GM12878 (cell line): ENCODE data around the gene LDHAL6B. TPM values are rescaled to one million over a fixed set of nuclear protein-coding genes. Genes with fewer than 3 reads are reported as not detected.
A peak's percentile ranks its signal among the peaks of the same experiment; 100 is the strongest.

Experiments
- ATAC-seq: fragments of 200-7000 bp; cut with Tn5 transposase; 3 replicates; pipeline ENCODE4 v1.9.1; 2020; ENCODE audit warnings: mild to moderate bottlenecking, moderate library complexity
- BruUV-seq: library from RNA; stranded (reverse); fragments of 400-500 nt; replicated peaks from 2 replicates; lab custom pipeline; 2021; lab: Mats Ljungman, UMichigan
- CTCF ChIA-PET: fragments of 300-600 bp; sonication (Branson Sonifier 250); formaldehyde crosslinking; extraction: SDS; loops from one replicate; lab custom pipeline; 2021; ENCODE audit warnings: inconsistent platforms; lab: Yijun Ruan, JAX
- POLR2A ChIA-PET: fragments of 350-600 bp; formaldehyde crosslinking; extraction: SDS; loops from one replicate; lab custom pipeline; 2021; ENCODE audit warnings: inconsistent platforms; lab: Charles Lee
- RAD21 ChIA-PET: fragments of 300-600 bp; sonication (Branson Sonifier 250); formaldehyde crosslinking; loops from one replicate; lab custom pipeline; 2023; ENCODE audit warnings: antibody characterized with exemption; ENCODE audit not compliant: unreplicated experiment; lab: Charles Lee
- SMC1A ChIA-PET: fragments of 300-600 bp; sonication (Branson Sonifier 250); formaldehyde crosslinking; loops from one replicate; lab custom pipeline; 2023; ENCODE audit not compliant: unreplicated experiment, uncharacterized antibody; lab: Charles Lee
- DNase-seq: peaks from one replicate; pipeline ENCODE4 v3.0.0-alpha.2; 2011; ENCODE audit warnings: low read depth, low spot score
- FAIRE-seq: peaks from 3 replicates; lab custom pipeline; 2011; peaks lifted over from hg19 to GRCh38; lab: Jason Lieb, UNC
- H2AFZ ChIP-seq: 2 replicates; pipeline ENCODE4 v1.6.0; 2011; ENCODE audit warnings: low read depth, low read length, control low read depth; ENCODE audit not compliant: control insufficient read depth
- H3K27ac ChIP-seq: 2 replicates; pipeline ENCODE4 v1.5.1; 2011; ENCODE audit warnings: control low read depth; ENCODE audit not compliant: control insufficient read depth, insufficient read depth
- H3K27me3 ChIP-seq, 2 experiments: replicated peaks in 1 of 2; 2 replicates each; pipeline versions ENCODE4 v1.6.0 to v1.6.1; 2011; ENCODE audit warnings: low read length in 1 of 2; ENCODE audit not compliant: control insufficient read depth in 2 of 2, insufficient read depth in 2 of 2
- H3K36me3 ChIP-seq, 2 experiments: 2 replicates each; pipeline ENCODE4 v1.5.1; 2011; ENCODE audit warnings: low read length in 1 of 2; ENCODE audit not compliant: control insufficient read depth in 2 of 2, insufficient read depth in 2 of 2
- H3K4me1 ChIP-seq: 2 replicates; pipeline ENCODE4 v1.6.1; 2011; ENCODE audit warnings: mild to moderate bottlenecking, low read length, moderate library complexity, mixed read lengths; ENCODE audit not compliant: control insufficient read depth, insufficient read depth
- H3K4me2 ChIP-seq: 2 replicates; pipeline ENCODE4 v1.6.0; 2011; ENCODE audit warnings: control low read depth; ENCODE audit not compliant: control insufficient read depth, insufficient read depth
- H3K4me3 ChIP-seq: fragments of 200-600 bp; sonication (generic); 2 replicates; pipeline ENCODE4 v1.5.1; 2016
- H3K79me2 ChIP-seq: 2 replicates; pipeline ENCODE4 v1.6.0; 2011; ENCODE audit warnings: low read length; ENCODE audit not compliant: control insufficient read depth, insufficient read depth
- H3K9ac ChIP-seq: 2 replicates; pipeline ENCODE4 v1.8.0; 2011; ENCODE audit warnings: low read length, control low read depth, mixed read lengths; ENCODE audit not compliant: control insufficient read depth, insufficient read depth
- H3K9me3 ChIP-seq: replicated peaks from 3 replicates; pipeline ENCODE4 v1.5.1; 2011; ENCODE audit warnings: mild to moderate bottlenecking, low read length; ENCODE audit not compliant: control insufficient read depth, insufficient read depth
- H4K20me1 ChIP-seq: 2 replicates; pipeline ENCODE4 v1.6.0; 2011; ENCODE audit not compliant: control insufficient read depth, insufficient read depth
- CREM ChIP-seq: IDR thresholded peaks from 2 replicates; pipeline ENCODE4 v1.6.1; 2014; ENCODE audit warnings: antibody characterized with exemption, low read depth
- HDAC2 ChIP-seq: fragments of 200-600 bp; sonication (generic); IDR thresholded peaks from 2 replicates; pipeline ENCODE4 v1.6.1; 2017
- LARP7 ChIP-seq: fragments of 450-650 bp; IDR thresholded peaks from 2 replicates; pipeline ENCODE4 v1.6.1; 2017; ENCODE audit warnings: mild to moderate bottlenecking
- NR2C2 ChIP-seq: IDR thresholded peaks from 2 replicates; pipeline ENCODE4 v1.6.1; 2011; ENCODE audit warnings: borderline replicate concordance, low read depth; ENCODE audit not compliant: control insufficient read depth, insufficient read length
- PAX5 ChIP-seq: IDR thresholded peaks from 2 replicates; pipeline ENCODE4 v1.6.1; 2011; ENCODE audit warnings: low read depth, low read length, borderline replicate concordance
- SIN3A ChIP-seq: IDR thresholded peaks from 2 replicates; pipeline ENCODE4 v1.6.1; 2012; ENCODE audit warnings: low read depth, low read length, improper control_type of control experiment
- SMAD1 ChIP-seq: fragments of 450-650 bp; IDR thresholded peaks from 2 replicates; pipeline ENCODE4 v1.6.1; 2018; ENCODE audit warnings: mild to moderate bottlenecking, low read depth; ENCODE audit not compliant: partially characterized antibody
- SP1 ChIP-seq: IDR thresholded peaks from one replicate; pipeline ENCODE4 v1.6.1; 2011; ENCODE audit warnings: low read depth, low read length
- SUPT20H ChIP-seq: IDR thresholded peaks from 2 replicates; pipeline ENCODE4 v1.6.1; 2011; ENCODE audit warnings: low read depth, mild to moderate bottlenecking, low read length, moderate library complexity, borderline replicate concordance; ENCODE audit not compliant: control insufficient read depth
- WGBS: methylation state at CpG from one replicate; pipeline ENCODE4 v1.1.6; 2016; ENCODE audit warnings: low lambda C conversion rate; ENCODE audit not compliant: insufficient replicate concordance, insufficient coverage; ENCODE audit errors: missing lambda C conversion rate; 5-methylcytosine and 5-hydroxymethylcytosine counted together
- in situ Hi-C: fragments of 300-500 bp; cut with MboI; formaldehyde crosslinking; loops from 9 replicates; pipeline ENCODE4 v1.14.3; 2018; ENCODE audit warnings: mixed read lengths
- intact Hi-C: fragments of 100-400 bp; cut with micrococcal nuclease; formaldehyde crosslinking; loops from one replicate; pipeline ENCODE4 v1.14.2; 2022; ENCODE audit not compliant: unreplicated experiment
- polyA plus RNA-seq, 11 experiments: library from polyadenylated mRNA; depleted of rRNA in 4 of 11; unstranded in 6 of 11; stranded (reverse) in 5 of 11; fragments of >200 nt; fragmentation: Nextera tagmentation in 4 of 11; fragmentation: Illumina TruSeq in 1 of 11; extraction: Ambion mirVana in 4 of 11; extraction: Trizol in 1 of 11; gene quantifications; 1 replicate in 1 of 11; 2 replicates in 10 of 11; pipeline versions ENCODE4 v1.2.1 to v1.2.3, GENCODE V29; 2011 to 2016; ENCODE audit warnings: inconsistent platforms in 2 of 11, missing spikeins in 2 of 11, low read depth in 1 of 11
- total RNA-seq, 4 experiments: library from RNA; depleted of rRNA in 3 of 4; stranded (reverse); fragments of >200 nt in 3 of 4; fragmentation: Illumina TruSeq in 1 of 4; extraction: Trizol in 1 of 4; gene quantifications; 2 replicates each; pipeline versions ENCODE4 v1.2.1 to v1.2.3, GENCODE V29; 2013 to 2021
- TF ChIP-seq, protein P1 (sequence below): IDR thresholded peaks from 2 replicates; pipeline ENCODE4 v1.6.1; 2012; ENCODE audit warnings: low read depth, low read length, improper control_type of control experiment
- TF ChIP-seq, protein P2 (sequence below): fragments of 450-650 bp; IDR thresholded peaks from 2 replicates; pipeline ENCODE4 v1.6.1; 2017; ENCODE audit warnings: low read depth, mild to moderate bottlenecking, moderate library complexity
- TF ChIP-seq, protein P3 (sequence below): IDR thresholded peaks from 2 replicates; pipeline ENCODE4 v1.6.1; 2011; ENCODE audit warnings: mild to moderate bottlenecking, low read depth, low read length, moderate library complexity; ENCODE audit not compliant: insufficient replicate concordance
- TF ChIP-seq, protein P4 (sequence below): fragments of 450-650 bp; formaldehyde crosslinking; IDR thresholded peaks from 2 replicates; pipeline ENCODE4 v1.5.0; 2022; ENCODE audit warnings: mild to moderate bottlenecking, missing genetic modification characterization

LDHAL6B gene
- total and polyA plus RNA-seq, 10 of the 15 experiments (the other 5 are each of a cell fraction or from before 2014, with no cell fraction given): 0.33 to 0.66 TPM; not detected in 8

DNA sequence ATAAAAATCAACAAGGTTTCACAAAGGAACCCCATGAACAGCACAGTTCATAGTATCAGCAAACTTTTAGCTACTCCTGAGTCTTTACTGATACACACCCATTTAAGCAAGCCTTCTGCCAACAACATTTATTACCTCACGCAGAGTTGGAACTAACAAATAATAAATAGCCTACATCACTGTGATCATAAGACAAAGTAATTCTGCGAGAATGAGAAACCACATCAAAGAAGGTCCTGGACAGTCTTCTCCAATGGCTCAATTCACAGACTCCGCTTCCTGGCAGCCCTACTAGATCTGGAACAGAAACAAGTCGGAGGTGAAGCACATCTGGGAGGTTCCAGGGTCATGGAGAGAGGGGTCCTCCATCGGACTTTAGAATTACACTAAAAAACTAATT is 37.0 kb downstream of the LDHAL6B start (continued):
- TF ChIP-seq LARP7: no peak
- TF ChIP-seq HDAC2: no peak
- TF ChIP-seq PAX5: no peak
- TF ChIP-seq, protein P1, sequence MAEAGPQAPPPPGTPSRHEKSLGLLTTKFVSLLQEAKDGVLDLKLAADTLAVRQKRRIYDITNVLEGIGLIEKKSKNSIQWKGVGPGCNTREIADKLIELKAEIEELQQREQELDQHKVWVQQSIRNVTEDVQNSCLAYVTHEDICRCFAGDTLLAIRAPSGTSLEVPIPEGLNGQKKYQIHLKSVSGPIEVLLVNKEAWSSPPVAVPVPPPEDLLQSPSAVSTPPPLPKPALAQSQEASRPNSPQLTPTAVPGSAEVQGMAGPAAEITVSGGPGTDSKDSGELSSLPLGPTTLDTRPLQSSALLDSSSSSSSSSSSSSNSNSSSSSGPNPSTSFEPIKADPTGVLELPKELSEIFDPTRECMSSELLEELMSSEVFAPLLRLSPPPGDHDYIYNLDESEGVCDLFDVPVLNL: no peak
- TF ChIP-seq SMAD1: no peak
- TF ChIP-seq, protein P2, sequence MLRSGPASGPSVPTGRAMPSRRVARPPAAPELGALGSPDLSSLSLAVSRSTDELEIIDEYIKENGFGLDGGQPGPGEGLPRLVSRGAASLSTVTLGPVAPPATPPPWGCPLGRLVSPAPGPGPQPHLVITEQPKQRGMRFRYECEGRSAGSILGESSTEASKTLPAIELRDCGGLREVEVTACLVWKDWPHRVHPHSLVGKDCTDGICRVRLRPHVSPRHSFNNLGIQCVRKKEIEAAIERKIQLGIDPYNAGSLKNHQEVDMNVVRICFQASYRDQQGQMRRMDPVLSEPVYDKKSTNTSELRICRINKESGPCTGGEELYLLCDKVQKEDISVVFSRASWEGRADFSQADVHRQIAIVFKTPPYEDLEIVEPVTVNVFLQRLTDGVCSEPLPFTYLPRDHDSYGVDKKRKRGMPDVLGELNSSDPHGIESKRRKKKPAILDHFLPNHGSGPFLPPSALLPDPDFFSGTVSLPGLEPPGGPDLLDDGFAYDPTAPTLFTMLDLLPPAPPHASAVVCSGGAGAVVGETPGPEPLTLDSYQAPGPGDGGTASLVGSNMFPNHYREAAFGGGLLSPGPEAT: no peak

DNA sequence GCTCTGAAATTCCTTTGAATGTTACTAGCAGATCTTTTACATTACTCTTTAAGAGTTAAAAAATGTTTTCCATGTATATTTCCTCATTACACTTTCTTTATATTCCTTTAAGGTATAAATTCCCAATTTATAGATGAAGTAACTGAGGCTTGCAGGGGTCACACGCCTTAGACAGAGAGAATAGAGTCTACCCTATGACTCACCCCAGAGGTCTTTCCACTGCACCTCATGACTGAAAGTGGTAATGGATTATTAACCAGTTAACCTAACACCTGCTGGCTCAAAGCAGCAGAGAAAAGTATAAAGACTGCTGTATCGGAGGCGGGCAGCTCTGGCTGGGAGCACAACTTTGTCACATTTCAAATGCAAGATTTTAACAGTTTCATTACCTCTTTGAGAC is 37.7 kb downstream of the LDHAL6B start:
- FAIRE-seq: peak; percentile 94
- no peaks in the 10 kb centered on the region for H4K20me1 ChIP-seq
- H3K4me1 ChIP-seq: peaks cover 31% of the 10 kb centered on the region
- H3K79me2 ChIP-seq: peaks cover 34% of the 10 kb centered on the region
- peak; percentile 91 for ATAC-seq
- RAD21 ChIA-PET: interaction anchor here (0.7 to 8.6 kb wide), 10 partner anchors 13 to 255 kb away, joined by 3 to 99 read pairs (median 8); partner anchors contain the start of gene MYO1E
- CTCF ChIA-PET: interaction anchor here (0.8 to 6.9 kb wide), 10 partner anchors 9 to 248 kb away, joined by 3 to 83 read pairs (median 4); no protein-coding TSS in a partner anchor
- H3K36me3 ChIP-seq: peaks cover 3 to 34% of the 10 kb centered on the region in 2 experiments; a peak in 3 of 4 replicates
- in situ Hi-C loops: loop anchor here (5.0 kb wide), 1 partner anchor 168 kb away; no protein-coding TSS in a partner anchor
- no peak overlapping the region for H2AFZ ChIP-seq
- SMC1A ChIA-PET: interaction anchor here (0.6 to 6.8 kb wide), 15 partner anchors 9 to 443 kb away, joined by 3 to 91 read pairs (median 5); no protein-coding TSS in a partner anchor
- H3K4me3 ChIP-seq: no peak overlapping the region
- peak overlapping the region; percentile 56; the same call in 1 of the 2 replicates for H3K4me2 ChIP-seq
- no peak overlapping the region for H3K9ac ChIP-seq
- peak overlapping the region; percentile 64 for H3K27ac ChIP-seq
- H3K27me3 ChIP-seq: no peaks in the 10 kb centered on the region
- BruUV-seq: no TSS peak
- 29% methylated on average over 3 of the region's 3 CpGs for WGBS
- peak; percentile 71 for DNase-seq
- intact Hi-C loops: loop anchor here (10.0 kb wide), 1 partner anchor 260 kb away; the partner anchor contains the start of gene RNF111
- H3K9me3 ChIP-seq: no peaks in the 10 kb centered on the region
- POLR2A ChIA-PET: interaction anchor here (1.1 to 2.7 kb wide), 3 partner anchors 10 to 110 kb away, joined by 3 to 10 read pairs (median 5); no protein-coding TSS in a partner anchor
- TF ChIP-seq, protein P3, sequence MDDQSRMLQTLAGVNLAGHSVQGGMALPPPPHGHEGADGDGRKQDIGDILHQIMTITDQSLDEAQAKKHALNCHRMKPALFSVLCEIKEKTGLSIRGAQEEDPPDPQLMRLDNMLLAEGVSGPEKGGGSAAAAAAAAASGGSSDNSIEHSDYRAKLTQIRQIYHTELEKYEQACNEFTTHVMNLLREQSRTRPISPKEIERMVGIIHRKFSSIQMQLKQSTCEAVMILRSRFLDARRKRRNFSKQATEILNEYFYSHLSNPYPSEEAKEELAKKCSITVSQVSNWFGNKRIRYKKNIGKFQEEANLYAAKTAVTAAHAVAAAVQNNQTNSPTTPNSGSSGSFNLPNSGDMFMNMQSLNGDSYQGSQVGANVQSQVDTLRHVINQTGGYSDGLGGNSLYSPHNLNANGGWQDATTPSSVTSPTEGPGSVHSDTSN: no peak
- TF ChIP-seq, protein P1: no peak
- TF ChIP-seq, protein P4, sequence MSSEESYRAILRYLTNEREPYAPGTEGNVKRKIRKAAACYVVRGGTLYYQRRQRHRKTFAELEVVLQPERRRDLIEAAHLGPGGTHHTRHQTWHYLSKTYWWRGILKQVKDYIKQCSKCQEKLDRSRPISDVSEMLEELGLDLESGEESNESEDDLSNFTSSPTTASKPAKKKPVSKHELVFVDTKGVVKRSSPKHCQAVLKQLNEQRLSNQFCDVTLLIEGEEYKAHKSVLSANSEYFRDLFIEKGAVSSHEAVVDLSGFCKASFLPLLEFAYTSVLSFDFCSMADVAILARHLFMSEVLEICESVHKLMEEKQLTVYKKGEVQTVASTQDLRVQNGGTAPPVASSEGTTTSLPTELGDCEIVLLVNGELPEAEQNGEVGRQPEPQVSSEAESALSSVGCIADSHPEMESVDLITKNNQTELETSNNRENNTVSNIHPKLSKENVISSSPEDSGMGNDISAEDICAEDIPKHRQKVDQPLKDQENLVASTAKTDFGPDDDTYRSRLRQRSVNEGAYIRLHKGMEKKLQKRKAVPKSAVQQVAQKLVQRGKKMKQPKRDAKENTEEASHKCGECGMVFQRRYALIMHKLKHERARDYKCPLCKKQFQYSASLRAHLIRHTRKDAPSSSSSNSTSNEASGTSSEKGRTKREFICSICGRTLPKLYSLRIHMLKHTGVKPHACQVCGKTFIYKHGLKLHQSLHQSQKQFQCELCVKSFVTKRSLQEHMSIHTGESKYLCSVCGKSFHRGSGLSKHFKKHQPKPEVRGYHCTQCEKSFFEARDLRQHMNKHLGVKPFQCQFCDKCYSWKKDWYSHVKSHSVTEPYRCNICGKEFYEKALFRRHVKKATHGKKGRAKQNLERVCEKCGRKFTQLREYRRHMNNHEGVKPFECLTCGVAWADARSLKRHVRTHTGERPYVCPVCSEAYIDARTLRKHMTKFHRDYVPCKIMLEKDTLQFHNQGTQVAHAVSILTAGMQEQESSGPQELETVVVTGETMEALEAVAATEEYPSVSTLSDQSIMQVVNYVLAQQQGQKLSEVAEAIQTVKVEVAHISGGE: no peak
- no peak for TF ChIP-seq SUPT20H
- TF ChIP-seq SP1: no peak
- TF ChIP-seq NR2C2: no peak
- no peak for TF ChIP-seq CREM
- TF ChIP-seq SIN3A: no peak
